Inferior parietal cortex (tissue), 1 donor: ENCODE measurements around the gene CAPZB.

Experiments
- DNase-seq: peaks from one replicate; pipeline ENCODE4 v3.0.0-alpha.2; 2016; ENCODE audit errors: extremely low spot score

The CAPZB gene

GRCh38 chr1:19429611-19430010, 55.7 kb downstream of the CAPZB start:
- no peak for DNase-seq

GRCh38 chr1:19427087-19427781, 58.1 kb downstream of the CAPZB start:
- no peak for DNase-seq

GRCh38 chr1:19426294-19427086, 58.8 kb downstream of the CAPZB start:
- no peak for DNase-seq

GRCh38 chr1:19425646-19426239, 59.6 kb downstream of the CAPZB start:
- DNase-seq: no peak

DNA sequence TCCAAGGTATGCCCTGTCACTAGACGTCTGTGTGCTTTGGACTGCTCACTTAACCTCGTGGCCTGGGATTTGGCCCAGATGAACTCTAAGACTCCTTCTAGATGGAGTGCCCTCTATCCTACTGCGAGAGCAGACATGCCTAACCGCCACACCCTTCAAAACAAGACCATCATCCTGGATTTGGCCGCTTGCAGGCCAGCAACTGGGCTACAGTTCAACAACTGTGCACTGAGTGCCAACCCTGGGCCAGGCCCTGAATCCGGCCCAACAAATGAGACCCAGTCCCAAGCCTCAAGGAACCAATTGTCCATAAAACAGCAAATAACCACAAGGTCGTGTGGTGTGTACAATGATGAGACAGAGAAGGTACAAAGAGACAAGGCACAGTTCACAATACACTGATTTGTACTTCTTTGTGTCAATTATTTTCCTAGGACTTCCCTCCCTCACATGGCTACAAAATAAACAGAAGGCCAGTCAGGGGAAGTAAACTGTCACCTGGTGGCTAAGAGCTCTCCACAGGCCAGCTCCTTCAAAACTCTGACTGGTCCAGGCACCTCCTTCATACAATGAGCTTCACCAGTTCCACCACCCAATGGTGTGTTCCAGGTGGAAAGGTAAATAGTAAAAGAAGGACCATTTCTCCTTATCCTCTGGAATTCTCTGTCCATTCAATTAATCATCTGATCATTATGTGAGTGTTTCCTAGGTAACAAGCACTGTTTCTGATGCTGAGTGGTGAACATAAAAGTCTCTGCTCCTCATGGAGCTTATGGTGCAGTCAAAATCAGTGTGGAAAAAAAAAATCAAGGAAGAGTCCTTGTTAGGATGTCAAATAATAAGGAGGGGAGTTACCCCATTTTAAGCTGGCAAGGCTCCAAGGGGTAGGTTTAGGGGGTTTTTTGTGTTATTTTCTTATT, 60.4 kb downstream of the CAPZB start:
- DNase-seq: peak; percentile 32

DNA sequence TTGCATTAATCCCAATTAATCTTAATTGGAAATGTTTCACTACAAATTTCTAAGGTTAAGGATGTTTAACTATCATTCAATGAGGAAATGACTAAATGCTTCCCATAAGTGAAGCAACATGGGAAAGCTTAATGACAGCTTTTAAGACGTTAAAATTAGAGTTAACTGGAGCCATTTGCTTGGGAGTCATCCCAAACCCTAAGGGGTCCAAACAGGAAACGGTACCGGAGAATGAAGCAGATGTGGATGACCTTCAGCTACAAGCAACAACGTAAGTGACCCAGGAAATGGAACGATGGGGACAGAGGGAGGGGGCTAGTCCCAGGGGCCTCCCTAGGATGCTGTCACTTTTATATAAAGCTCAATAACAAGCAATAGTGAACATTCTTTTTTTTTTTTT, 62.2 kb downstream of the CAPZB start:
- DNase-seq: no peak

DNA sequence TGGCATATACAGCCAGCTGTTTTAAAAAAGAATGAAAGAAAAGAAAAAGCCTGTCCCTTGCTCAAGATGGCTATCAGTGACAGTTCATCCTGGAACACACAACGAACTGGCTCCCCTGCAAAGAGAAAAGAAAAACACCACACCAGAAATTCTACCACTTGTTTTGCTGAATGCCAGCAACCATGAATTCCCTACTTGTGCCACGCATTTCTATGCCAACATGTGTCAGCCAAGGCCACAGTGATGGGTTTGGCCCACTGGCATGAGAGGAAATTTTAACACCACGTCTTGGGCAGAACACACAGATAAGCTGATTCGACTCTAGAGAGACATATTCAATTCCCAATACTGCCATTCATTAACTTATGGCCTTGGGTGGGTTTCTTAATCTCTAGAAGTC, 64.0 kb downstream of the CAPZB start:
- DNase-seq: no peak

DNA sequence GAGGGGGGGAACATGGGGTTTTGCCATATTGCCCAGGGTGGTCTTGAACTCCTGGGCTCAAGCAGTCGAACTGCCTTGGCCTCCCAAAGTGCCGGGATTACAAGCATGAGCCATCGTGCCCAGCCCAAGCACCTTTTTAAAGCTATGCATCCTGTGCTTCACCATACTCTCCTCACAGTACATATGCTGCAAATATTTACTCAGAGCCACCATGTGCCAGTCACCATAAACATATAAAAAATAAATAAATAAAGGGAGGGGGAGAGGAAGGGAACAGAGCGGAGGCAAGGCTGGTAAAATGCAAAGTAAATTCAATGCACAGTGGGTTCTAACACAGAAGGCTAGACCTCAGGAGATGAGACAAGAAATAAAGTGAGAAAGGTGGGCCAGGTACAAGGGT, 64.7 kb downstream of the CAPZB start:
- DNase-seq: no peak

- DNase-seq: no peak
Measured at GRCh38 chr1:19419691-19420090, 65.6 kb downstream of the CAPZB start.

- no peak for DNase-seq
Measured at GRCh38 chr1:19418503-19418971, 66.8 kb downstream of the CAPZB start.

DNA sequence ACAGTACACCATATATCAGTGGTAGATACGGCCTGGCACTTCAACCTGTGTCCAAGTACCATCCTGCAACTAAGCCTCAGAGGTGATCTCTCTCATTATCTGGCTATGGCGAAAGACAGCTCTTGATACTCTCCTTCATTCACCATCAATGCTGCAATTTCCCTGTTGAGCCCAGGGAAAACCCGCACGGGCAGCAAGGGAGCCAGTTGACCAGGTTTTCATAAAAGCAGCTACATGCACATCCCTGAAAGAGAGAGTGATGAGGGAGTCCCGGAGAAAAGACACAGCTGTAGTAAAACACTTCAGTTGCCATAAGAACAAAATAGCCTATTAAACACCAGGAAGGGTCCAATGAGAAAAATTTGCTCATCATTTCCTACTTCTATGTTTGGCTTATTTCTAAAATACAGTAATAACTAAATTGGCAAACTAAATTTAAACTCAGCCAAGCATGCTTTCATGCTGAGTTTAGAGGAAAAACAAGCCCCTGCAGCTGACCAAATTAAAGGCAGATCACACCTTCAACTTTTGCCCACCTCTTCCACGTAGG, 68.3 kb downstream of the CAPZB start:
- no peak for DNase-seq

GRCh38 chr1:19416145-19416544, 69.2 kb downstream of the CAPZB start:
- no peak for DNase-seq

DNA sequence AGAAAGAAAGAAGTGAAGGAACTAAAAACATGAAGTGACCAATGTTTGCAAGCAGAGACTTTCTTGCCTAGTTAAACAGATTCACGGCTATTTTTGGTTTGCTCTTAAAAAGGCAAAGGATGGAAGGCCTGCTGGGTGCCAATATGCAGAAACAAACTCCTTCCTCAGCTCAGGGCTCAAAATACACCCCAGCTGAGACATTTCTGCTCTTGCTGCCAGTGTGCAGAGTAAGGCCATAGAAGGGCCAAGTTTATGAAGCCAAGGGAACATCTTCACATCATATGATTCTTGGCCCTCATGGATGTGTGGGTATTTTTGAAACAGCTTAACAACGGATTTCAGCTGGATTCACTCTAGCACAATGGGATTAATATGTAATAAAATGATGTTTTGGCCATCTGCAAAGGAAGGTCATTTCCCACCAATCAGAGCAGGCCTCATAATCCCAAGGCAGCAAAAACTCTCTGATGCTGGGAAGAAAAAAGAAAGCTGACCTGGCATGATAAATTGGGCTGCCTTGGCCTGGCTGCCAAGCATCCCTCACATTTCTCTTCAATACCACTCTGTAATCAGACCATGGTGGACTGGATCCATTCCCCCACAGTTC, 70.7 kb downstream of the CAPZB start:
- DNase-seq: peak; percentile 55

DNA sequence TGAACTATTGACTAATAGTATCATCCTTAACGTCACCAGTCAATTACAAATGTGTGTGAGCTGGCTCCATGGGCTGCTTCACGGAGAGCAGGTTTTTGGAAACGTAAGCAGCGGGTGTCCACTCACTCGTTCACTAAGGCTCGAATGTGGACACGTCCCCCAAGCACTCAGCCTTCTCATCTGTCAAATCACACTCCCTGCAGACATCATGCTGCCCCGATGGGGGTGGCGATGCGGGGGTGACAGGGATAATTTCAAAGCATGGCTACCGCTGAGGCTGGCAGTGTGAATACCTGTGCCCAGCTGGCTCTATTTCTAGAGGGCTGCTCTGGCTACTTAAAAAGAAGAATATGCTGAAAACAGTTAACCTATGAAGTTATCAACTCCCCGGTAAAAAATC, 71.3 kb downstream of the CAPZB start:
- DNase-seq: no peak

DNA sequence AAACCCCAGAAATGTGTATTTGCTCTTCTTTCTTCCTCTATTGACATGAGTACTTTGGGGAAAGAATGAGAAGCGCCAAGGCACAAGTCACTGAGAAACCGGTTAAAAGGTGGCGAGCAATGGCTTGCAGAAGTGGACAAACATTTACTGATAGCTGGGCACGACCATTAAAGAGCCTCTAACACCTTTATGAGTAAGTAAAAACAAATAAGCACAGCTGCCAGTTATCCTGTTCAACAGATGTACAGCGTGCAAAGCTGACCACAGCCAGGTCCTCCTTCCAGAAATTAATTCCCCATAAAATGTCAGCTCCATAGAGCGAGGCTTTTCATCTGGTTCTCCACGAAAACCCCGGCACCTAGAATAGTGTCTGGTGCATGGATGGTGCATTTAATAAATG, 72.7 kb downstream of the CAPZB start:
- no peak for DNase-seq

DNA sequence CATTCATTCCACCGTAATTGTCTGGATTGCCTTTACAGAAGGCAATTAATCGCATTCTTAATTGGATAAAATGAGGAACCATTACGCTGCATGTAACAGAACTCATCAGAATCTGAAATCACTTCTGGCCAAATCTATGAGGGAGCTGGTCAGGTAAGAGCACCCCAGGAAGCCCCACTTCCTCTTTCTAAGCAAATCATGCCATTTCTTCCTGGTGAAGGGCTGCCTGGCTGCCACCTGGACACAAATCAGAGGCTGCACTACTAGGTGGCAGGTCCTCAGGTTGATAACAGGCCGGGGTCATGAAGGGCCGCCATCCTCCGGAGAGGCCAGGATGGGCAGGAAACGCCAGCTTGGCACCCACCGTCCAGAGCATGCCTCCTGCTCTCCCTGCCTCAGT, 73.7 kb downstream of the CAPZB start:
- DNase-seq: no peak

GRCh38 chr1:19410393-19410792, 74.9 kb downstream of the CAPZB start:
- no peak for DNase-seq

DNA sequence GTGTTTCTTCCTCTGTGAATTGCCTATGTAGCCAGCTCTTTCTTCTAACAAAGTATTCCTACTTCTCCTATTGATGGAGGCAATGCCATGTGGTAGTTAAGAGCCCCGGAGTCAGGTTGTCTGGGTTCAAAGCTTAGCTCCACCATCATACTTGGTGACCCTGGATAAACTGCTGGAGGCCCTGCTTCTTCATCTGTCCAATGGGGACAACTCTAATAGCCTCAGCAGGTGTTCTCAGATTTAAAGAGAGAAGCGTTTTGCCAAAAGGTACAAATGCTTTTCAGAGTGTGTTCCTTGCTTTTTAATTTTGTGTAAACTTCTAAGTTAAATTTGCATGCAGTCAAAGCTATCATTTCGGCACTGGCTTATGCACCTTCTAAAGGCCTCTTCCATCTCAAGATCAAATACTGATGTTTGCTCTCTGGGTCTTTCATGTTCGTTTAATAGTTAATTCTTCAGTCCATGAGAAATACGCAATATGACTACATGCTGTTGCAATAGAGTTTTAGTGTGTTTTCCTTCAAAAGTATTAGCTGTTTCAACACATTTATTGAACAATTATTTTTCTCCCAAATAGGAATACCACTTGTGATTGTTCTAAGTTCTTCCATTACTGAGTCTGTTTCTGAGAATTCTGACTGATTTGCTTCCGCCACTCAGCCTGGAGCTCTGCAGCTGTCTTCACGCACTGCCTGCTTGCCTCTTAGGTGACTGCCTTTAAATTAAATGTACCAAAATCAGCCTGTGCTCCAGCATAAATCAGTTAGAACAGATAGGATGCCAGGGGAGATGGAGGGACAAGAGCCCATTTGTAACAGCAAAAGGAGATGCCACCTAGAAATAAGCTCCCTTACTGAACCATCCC, 75.6 kb downstream of the CAPZB start:
- no peak for DNase-seq

DNA sequence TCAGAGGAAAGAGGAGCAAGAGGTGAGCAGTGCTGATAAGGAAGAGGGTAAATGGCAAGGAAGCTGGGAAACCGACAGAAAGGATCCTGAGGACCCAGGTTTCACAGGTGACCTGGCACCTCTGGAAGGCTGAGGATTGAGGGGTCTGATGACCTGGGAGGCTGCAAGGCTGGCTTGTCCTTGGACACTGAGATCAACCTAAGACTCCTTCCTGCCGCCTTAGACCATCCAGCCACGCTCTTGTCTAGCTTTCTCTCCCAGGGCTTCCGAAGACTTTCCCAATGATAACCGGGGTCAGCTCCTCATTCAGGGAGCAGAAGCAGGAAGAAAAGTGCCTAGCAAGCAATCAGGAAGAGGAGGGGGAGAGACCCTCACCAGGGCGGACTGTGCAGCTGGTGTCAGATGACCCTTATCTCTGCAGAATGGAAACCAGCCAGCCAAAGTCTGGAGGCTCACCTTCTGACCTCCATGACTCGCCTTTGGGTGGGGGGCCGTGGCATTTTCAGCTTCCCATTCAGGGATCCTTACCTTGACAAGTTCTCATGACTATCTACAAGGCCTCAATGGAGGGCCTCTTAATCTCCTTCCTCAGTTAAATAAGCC, 77.7 kb downstream of the CAPZB start:
- DNase-seq: no peak

GRCh38 chr1:19406680-19407079, 78.7 kb downstream of the CAPZB start:
- no peak for DNase-seq
